SK-N-MC (cell line): Measurements from ENCODE around the gene DDX49.

Experiments used
- DNase-seq: peaks from one replicate; pipeline ENCODE4 v3.0.0-alpha.2; 2011; ENCODE audit warnings: low read depth, low spot score
- H3K27ac ChIP-seq: fragments of 200-600 bp; sonication (generic); 2 replicates; pipeline ENCODE4 v1.5.1; 2016; ENCODE audit warnings: mixed run types
- H3K36me3 ChIP-seq: fragments of 200-600 bp; sonication (generic); 2 replicates; pipeline ENCODE4 v1.6.1; 2017; ENCODE audit warnings: antibody characterized with exemption, low read length, mixed read lengths; ENCODE audit not compliant: insufficient read depth
- H3K4me3 ChIP-seq: fragments of 200-600 bp; sonication (generic); 2 replicates; pipeline ENCODE4 v1.5.1; 2016
- H3K9ac ChIP-seq: fragments of 200-600 bp; sonication (generic); 2 replicates; pipeline ENCODE4 v1.8.0; 2017; ENCODE audit warnings: mixed run types, mixed read lengths; ENCODE audit not compliant: insufficient read length
- H3K9me3 ChIP-seq: fragments of 200-600 bp; sonication (generic); 2 replicates; pipeline ENCODE4 v1.6.1; 2017; ENCODE audit warnings: low read depth, mild to moderate bottlenecking, antibody characterized with exemption, low read length, moderate library complexity, mixed read lengths
- EZH2 ChIP-seq: fragments of 200-600 bp; sonication (generic); IDR thresholded peaks from one replicate; pipeline ENCODE4 v1.6.1; 2017; ENCODE audit warnings: antibody characterized with exemption
- FOXP2 ChIP-seq: optimal IDR thresholded peaks from 2 replicates; pipeline ENCODE3; 2011; ENCODE audit warnings: mild to moderate bottlenecking, moderate library complexity; ENCODE audit not compliant: insufficient read depth; ENCODE audit errors: extremely low read length, control extremely low read depth
- POLR2AphosphoS5 ChIP-seq: IDR thresholded peaks from 2 replicates; pipeline ENCODE4 v1.6.1; 2012; ENCODE audit warnings: mild to moderate bottlenecking, low read depth, low read length, borderline replicate concordance

The DDX49 gene

GRCh38 chr19:18894254-18895037 lies 25.1 kb upstream of the DDX49 start:
- Histone ChIP-seq H3K27ac (no peak overlapping the region), H3K9ac (no peak overlapping the region), H3K36me3 (no peaks in the 10 kb centered on the region), H3K9me3 (no peaks in the 10 kb centered on the region), H3K4me3 (peak overlapping the region; percentile 83)
- no peak for TF ChIP-seq EZH2
- no peak for TF ChIP-seq FOXP2
- no peak for TF ChIP-seq POLR2AphosphoS5
- DNase-seq: no peak

- TF ChIP-seq EZH2 (no peak), FOXP2 (no peak), POLR2AphosphoS5 (no peak)
- peak overlapping the region; percentile 83 for H3K4me3 ChIP-seq
- no peaks in the 10 kb centered on the region for H3K9me3 ChIP-seq
- DNase-seq: no peak
- no peaks in the 10 kb centered on the region for H3K36me3 ChIP-seq
- H3K9ac ChIP-seq: peak overlapping the region; percentile 55
- H3K27ac ChIP-seq: no peak overlapping the region
Observed at GRCh38 chr19:18895038-18895823, 24.3 kb upstream of the DDX49 start.

DNA sequence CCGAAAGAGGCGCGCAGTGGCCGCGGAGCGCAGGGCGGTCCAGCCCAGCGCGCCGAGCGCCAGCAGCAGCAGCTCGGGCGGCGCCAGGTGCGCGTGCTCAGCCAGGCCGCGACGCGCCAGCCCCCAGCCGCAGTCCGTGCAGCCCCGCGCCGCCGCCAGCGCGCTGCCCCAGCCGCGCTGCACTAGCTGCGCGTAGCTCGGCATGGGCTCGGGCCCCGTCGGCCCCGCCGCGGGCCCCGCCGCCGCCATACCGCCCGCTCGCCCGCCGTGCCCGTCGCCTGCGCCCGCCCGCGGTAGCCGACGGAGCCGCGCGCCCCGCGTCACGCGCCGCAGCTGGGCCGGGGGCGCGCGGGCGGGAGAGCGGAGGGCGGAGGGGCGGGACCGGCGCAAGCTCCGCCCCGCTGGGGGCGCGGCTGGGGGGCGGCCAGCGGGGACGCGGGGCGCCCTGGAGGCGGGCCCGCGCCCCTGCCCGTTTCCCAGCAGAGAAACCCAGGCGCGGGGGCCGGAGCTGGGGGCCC lies 23.6 kb upstream of the DDX49 start, which contains the start of gene CERS1:
Gene CERS1 (minus strand): TSS at position 335 of the 518 bp plus-strand sequence. CDS start 86 bp downstream, at position 249.
- Histone ChIP-seq H3K9ac (peak within 1 kb of the TSS; percentile 55), H3K9me3 (no peaks in the 10 kb centered on the region), H3K4me3 (peak within 1 kb of the TSS; percentile 83), H3K27ac (no peak within 1 kb of the TSS), H3K36me3 (no peaks in the 10 kb centered on the region; the same call in 1 of the 2 replicates)
- no peak for DNase-seq
- TF ChIP-seq EZH2 (no peak), POLR2AphosphoS5 (no peak), FOXP2 (no peak)

- H3K27ac ChIP-seq: no peak overlapping the region
- H3K9me3 ChIP-seq: no peaks in the 10 kb centered on the region
- no peak overlapping the region for H3K9ac ChIP-seq
- no peak for DNase-seq
- TF ChIP-seq EZH2 (no peak), FOXP2 (no peak), POLR2AphosphoS5 (no peak)
- peaks cover 3% of the 10 kb centered on the region; the same call in 1 of the 2 replicates for H3K36me3 ChIP-seq
- H3K4me3 ChIP-seq: peak overlapping the region; percentile 60
Observed at GRCh38 chr19:18896421-18896841, 23.1 kb upstream of the DDX49 start.

GRCh38 chr19:18897094-18898029 lies 22.2 kb upstream of the DDX49 start:
- peaks cover 4% of the 10 kb centered on the region; the same call in 1 of the 2 replicates for H3K36me3 ChIP-seq
- H3K4me3 ChIP-seq: no peak overlapping the region
- no peak overlapping the region for H3K9ac ChIP-seq
- no peak for DNase-seq
- no peak overlapping the region for H3K27ac ChIP-seq
- H3K9me3 ChIP-seq: no peaks in the 10 kb centered on the region
- TF ChIP-seq FOXP2 (no peak), POLR2AphosphoS5 (no peak), EZH2 (no peak)

DNA sequence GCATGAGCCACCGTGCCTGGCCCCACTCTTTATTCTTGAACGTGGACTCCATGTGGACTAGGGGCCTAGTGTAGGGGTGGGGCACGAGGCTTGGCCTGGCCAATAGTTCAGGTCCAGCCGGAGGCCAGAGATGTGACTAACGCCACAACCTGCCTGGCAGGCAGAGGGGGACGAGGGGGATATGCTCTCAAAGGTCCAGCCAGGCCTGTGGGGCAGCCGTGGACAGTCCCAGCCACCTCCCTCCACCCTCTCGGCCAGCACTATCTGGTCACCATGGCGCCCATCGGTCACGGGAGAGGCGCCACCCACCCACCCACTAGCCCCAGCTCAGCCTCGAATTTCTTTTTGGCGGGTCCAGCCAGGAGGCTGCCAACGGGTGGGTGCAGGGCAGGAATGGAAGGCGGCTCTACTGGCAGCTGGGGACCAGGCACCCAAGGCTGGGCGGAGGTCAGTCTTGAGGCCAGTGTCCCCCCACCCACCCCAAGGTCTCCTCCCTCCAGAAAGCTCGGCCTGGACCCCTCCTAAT lies 21.4 kb upstream of the DDX49 start:
- no peak overlapping the region for H3K9ac ChIP-seq
- DNase-seq: no peak

More for the DNA sequence above, 21.4 kb upstream of the DDX49 start:
- Histone ChIP-seq H3K36me3 (peaks cover 4% of the 10 kb centered on the region; the same call in 1 of the 2 replicates), H3K9me3 (no peaks in the 10 kb centered on the region), H3K27ac (no peak overlapping the region), H3K4me3 (no peak overlapping the region)
- TF ChIP-seq FOXP2 (no peak), POLR2AphosphoS5 (no peak), EZH2 (no peak)
